IMR-90 (cell line): Measurements from ENCODE around the gene OR4C13. TPM values are rescaled to one million over a fixed set of nuclear protein-coding genes. Genes with fewer than 3 reads are reported as not detected.
"Not testable (repeated sequence)": the region's sequence is repeated elsewhere in the genome, so short reads cannot be mapped to it uniquely, and the experiment has no call there.

Experiments used
- ATAC-seq: fragments of 200-7000 bp; cut with Tn5 transposase; 2 replicates; pipeline ENCODE4 v1.9.1; 2020; ENCODE audit warnings: low read depth, mild to moderate bottlenecking, moderate library complexity
- BruUV-seq: library from RNA; stranded (reverse); fragments of 400-500 nt; replicated peaks from 2 replicates; lab custom pipeline; 2021; lab: Mats Ljungman, UMichigan
- CTCF ChIA-PET: fragments of 300-600 bp; formaldehyde crosslinking; extraction: SDS; loops from one replicate; lab custom pipeline; 2021; ENCODE audit warnings: antibody characterized with exemption; lab: Yijun Ruan, JAX
- POLR2A ChIA-PET: fragments of 300-600 bp; sonication (Branson Sonifier 250); formaldehyde crosslinking; loops from one replicate; lab custom pipeline; 2022; ENCODE audit warnings: antibody characterized with exemption; ENCODE audit not compliant: unreplicated experiment; lab: Charles Lee
- DNase-seq: peaks from one replicate; pipeline ENCODE4 v3.0.0; 2013
- H2AFZ ChIP-seq: replicated peaks from 2 replicates; pipeline ENCODE3; 2013; ENCODE audit warnings: low read length, mild to moderate bottlenecking; ENCODE audit not compliant: poor library complexity
- H2AK5ac ChIP-seq: 2 replicates; pipeline ENCODE4 v1.6.1; 2013; ENCODE audit warnings: low read depth, low read length, inconsistent platforms
- H2AK9ac ChIP-seq: replicated peaks from 2 replicates; pipeline ENCODE3; 2013; ENCODE audit warnings: mild to moderate bottlenecking, low read depth, low read length, moderate library complexity; ENCODE audit not compliant: poor library complexity
- H2BK120ac ChIP-seq: 2 replicates; pipeline ENCODE4 v1.6.1; 2013; ENCODE audit warnings: low read depth, low read length, inconsistent platforms
- H2BK15ac ChIP-seq: 3 replicates; pipeline ENCODE4 v1.6.1; 2013; ENCODE audit warnings: low read depth, low read length, inconsistent platforms
- H2BK20ac ChIP-seq: 2 replicates; pipeline ENCODE4 v1.6.1; 2013; ENCODE audit warnings: low read depth, mild to moderate bottlenecking, inconsistent platforms, low read length, moderate library complexity
- H2BK5ac ChIP-seq: 2 replicates; pipeline ENCODE4 v1.6.1; 2013; ENCODE audit warnings: mild to moderate bottlenecking, low read depth, low read length, inconsistent platforms; ENCODE audit not compliant: poor library complexity, severe bottlenecking
- H3K14ac ChIP-seq: replicated peaks from 2 replicates; pipeline ENCODE4 v1.6.1; 2013; ENCODE audit warnings: low read depth, low read length, inconsistent platforms
- H3K18ac ChIP-seq: 2 replicates; pipeline ENCODE4 v1.6.1; 2013; ENCODE audit warnings: low read depth, low read length, control low read depth
- H3K23ac ChIP-seq: 2 replicates; pipeline ENCODE4 v1.6.1; 2013; ENCODE audit warnings: low read depth, low read length, inconsistent platforms
- H3K27ac ChIP-seq: 2 replicates; pipeline ENCODE4 v1.5.1; 2013; ENCODE audit warnings: mild to moderate bottlenecking, control low read depth, low read length; ENCODE audit not compliant: insufficient read depth
- H3K27me3 ChIP-seq: 2 replicates; pipeline ENCODE4 v1.6.1; 2013; ENCODE audit warnings: low read length; ENCODE audit not compliant: control insufficient read depth, insufficient read depth
- H3K36me3 ChIP-seq: 2 replicates; pipeline ENCODE4 v1.6.1; 2013; ENCODE audit warnings: low read length, mixed read lengths; ENCODE audit not compliant: control insufficient read depth, insufficient read depth
- H3K4ac ChIP-seq: 2 replicates; pipeline ENCODE4 v1.6.1; 2013; ENCODE audit warnings: low read depth, low read length, inconsistent platforms
- H3K4me1 ChIP-seq: 2 replicates; pipeline ENCODE4 v1.6.1; 2013; ENCODE audit warnings: low read length, mixed read lengths; ENCODE audit not compliant: control insufficient read depth, insufficient read depth
- H3K4me2 ChIP-seq: 2 replicates; pipeline ENCODE4 v1.6.1; 2013; ENCODE audit warnings: low read depth, mild to moderate bottlenecking, control low read depth, low read length, moderate library complexity
- H3K4me3 ChIP-seq: 2 replicates; pipeline ENCODE4 v1.5.1; 2013; ENCODE audit warnings: low read depth, mild to moderate bottlenecking, control low read depth, low read length, moderate library complexity; ENCODE audit not compliant: insufficient read depth
- H3K56ac ChIP-seq: 2 replicates; pipeline ENCODE4 v1.6.1; 2013; ENCODE audit warnings: low read length, inconsistent platforms; ENCODE audit not compliant: insufficient read depth; ENCODE audit errors: extremely low read depth
- H3K79me1 ChIP-seq, 2 experiments: 2 replicates each; pipeline ENCODE4 v1.6.1; 2013; ENCODE audit warnings: low read length in 2 of 2, inconsistent platforms in 1 of 2, low read depth in 1 of 2
- H3K9ac ChIP-seq: 2 replicates; pipeline ENCODE4 v1.6.1; 2013; ENCODE audit warnings: low read depth, low read length, control low read depth
- H3K9me1 ChIP-seq: 2 replicates; pipeline ENCODE4 v1.6.1; 2013; ENCODE audit warnings: low read length, inconsistent platforms; ENCODE audit not compliant: insufficient read depth
- H3K9me3 ChIP-seq: 2 replicates; pipeline ENCODE4 v1.6.1; 2013; ENCODE audit warnings: low read length; ENCODE audit not compliant: control insufficient read depth, insufficient read depth
- H4K20me1 ChIP-seq: 2 replicates; pipeline ENCODE4 v1.6.1; 2013; ENCODE audit warnings: low read length, inconsistent platforms; ENCODE audit not compliant: insufficient read depth
- H4K5ac ChIP-seq: 2 replicates; pipeline ENCODE4 v1.6.1; 2013; ENCODE audit warnings: mild to moderate bottlenecking, low read depth, low read length, control low read depth
- H4K8ac ChIP-seq, 2 experiments: 2 replicates each; pipeline ENCODE4 v1.6.1; 2013; ENCODE audit warnings: low read depth in 2 of 2, low read length in 2 of 2, control low read depth in 1 of 2, inconsistent platforms in 1 of 2
- H4K91ac ChIP-seq: 2 replicates; pipeline ENCODE4 v1.6.1; 2013; ENCODE audit warnings: low read depth, low read length, inconsistent platforms; ENCODE audit not compliant: insufficient read depth
- WGBS, 2 experiments: methylation state at CpG; one replicate each; pipeline versions ENCODE4 v1.1.5 to v1.1.7; 2013; ENCODE audit warnings: missing lambda C conversion rate in 2 of 2; ENCODE audit not compliant: insufficient read length in 1 of 2; ENCODE audit errors: extremely low coverage in 2 of 2; 5-methylcytosine and 5-hydroxymethylcytosine counted together
- dilution Hi-C: fragments of 300-500 bp; cut with HindIII; formaldehyde crosslinking; loops from one replicate; pipeline ENCODE4 v1.14.3; 2018; ENCODE audit warnings: low sequenced_read_pairs; ENCODE audit not compliant: unreplicated experiment
- in situ Hi-C: fragments of 300-500 bp; cut with MboI; formaldehyde crosslinking; loops from 3 replicates; pipeline ENCODE4 v1.14.3; 2019; ENCODE audit warnings: low sequenced_read_pairs, inconsistent platforms, mixed read lengths
- intact Hi-C: fragments of 100-400 bp; cut with micrococcal nuclease; formaldehyde crosslinking; loops from 2 replicates; pipeline ENCODE4 v1.10.0; 2022
- polyA plus RNA-seq, 3 experiments: library from polyadenylated mRNA; depleted of rRNA; stranded (reverse); fragments of >200 nt; gene quantifications; 2 replicates each; pipeline ENCODE4 v1.2.3, GENCODE V29; 2012; ENCODE audit warnings: low replicate concordance in 1 of 3
- total RNA-seq: library from RNA; depleted of rRNA; stranded (reverse); fragments of >200 nt; gene quantifications from 2 replicates; pipeline ENCODE4 v1.2.3, GENCODE V29; 2012

OR4C13 gene
- total and polyA plus RNA-seq, 2 of the 4 experiments (the other 2 are of a cell fraction), result not detected

DNA sequence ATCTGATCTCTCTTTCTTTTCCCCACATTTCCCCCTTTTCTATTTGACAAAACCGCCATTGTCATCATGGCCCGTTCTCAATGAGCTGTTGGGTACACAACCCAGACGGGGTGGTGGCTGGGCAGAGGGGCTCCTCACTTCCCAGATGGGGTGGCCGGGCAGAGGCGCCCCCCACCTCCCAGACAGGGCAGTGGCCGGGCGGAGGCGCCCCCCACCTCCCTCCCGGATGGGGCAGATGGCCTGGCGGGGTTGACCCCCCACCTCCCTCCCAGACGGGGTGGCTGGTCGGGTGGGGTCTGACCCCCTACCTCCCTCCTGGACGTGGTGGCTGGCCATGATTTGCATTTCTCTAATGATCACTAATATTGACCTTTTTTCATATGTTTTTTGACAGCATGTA is 40.7 kb upstream of the OR4C13 start:
- in situ Hi-C loops, result not testable (repeated sequence)

DNA sequence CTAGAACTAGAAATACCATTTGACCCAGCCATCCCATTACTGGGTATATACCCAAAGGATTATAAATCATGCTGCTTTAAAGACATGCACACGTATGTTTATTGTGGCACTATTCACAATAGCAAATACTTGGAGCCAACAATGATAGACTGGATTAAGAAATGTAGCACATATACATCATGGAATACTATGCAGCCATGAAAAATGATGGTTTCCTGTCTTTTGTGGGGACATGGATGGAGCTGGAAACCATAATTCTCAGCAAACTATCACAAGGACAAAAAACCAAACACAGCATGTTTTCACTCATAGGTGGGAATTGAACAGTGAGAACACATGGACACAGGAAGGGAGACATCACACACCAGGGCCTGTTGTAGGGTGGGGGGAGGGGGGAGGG is 3.5 kb upstream of the OR4C13 start:
- H2AFZ ChIP-seq, H2BK15ac ChIP-seq, H2BK20ac ChIP-seq, H3K9me1 ChIP-seq, H3K4me2 ChIP-seq, H4K20me1 ChIP-seq, ATAC-seq, H3K9ac ChIP-seq, POLR2A ChIA-PET, in situ Hi-C loops, H2BK120ac ChIP-seq, H2AK9ac ChIP-seq, intact Hi-C loops, H3K23ac ChIP-seq, H2AK5ac ChIP-seq, H3K27me3 ChIP-seq, H3K4me3 ChIP-seq, H3K36me3 ChIP-seq, DNase-seq, H3K18ac ChIP-seq, H4K5ac ChIP-seq, H3K27ac ChIP-seq, dilution Hi-C loops, H3K9me3 ChIP-seq, H3K79me1 ChIP-seq, H3K14ac ChIP-seq, H4K91ac ChIP-seq, BruUV-seq, CTCF ChIA-PET, H3K4me1 ChIP-seq, H2BK5ac ChIP-seq, H3K4ac ChIP-seq, H4K8ac ChIP-seq, H3K56ac ChIP-seq: not testable (repeated sequence)
- WGBS, 2 experiments, result no CpG with 5 or more reads among the region's 1 CpG

More for the DNA sequence above, 40.7 kb upstream of the OR4C13 start:
- H3K56ac ChIP-seq, H3K4me3 ChIP-seq, H3K9me3 ChIP-seq, H2BK20ac ChIP-seq, H2AK5ac ChIP-seq, H3K27ac ChIP-seq, H3K79me1 ChIP-seq, BruUV-seq, H2BK5ac ChIP-seq, H4K5ac ChIP-seq, H3K4me2 ChIP-seq, H3K23ac ChIP-seq, H3K18ac ChIP-seq, POLR2A ChIA-PET, ATAC-seq, intact Hi-C loops, H2AK9ac ChIP-seq, H2BK15ac ChIP-seq, H4K8ac ChIP-seq, DNase-seq, CTCF ChIA-PET, H4K20me1 ChIP-seq, H3K9ac ChIP-seq, dilution Hi-C loops, H3K4ac ChIP-seq, H3K4me1 ChIP-seq, H2BK120ac ChIP-seq, H2AFZ ChIP-seq, H3K36me3 ChIP-seq, H3K9me1 ChIP-seq, H3K27me3 ChIP-seq, H4K91ac ChIP-seq, H3K14ac ChIP-seq: not testable (repeated sequence)
- WGBS, 2 experiments, result no CpG with 5 or more reads among the region's 13 CpGs
